Measurements from ENCODE around the gene SNAPC1. TPM values are rescaled to one million over a fixed set of nuclear protein-coding genes. Genes with fewer than 3 reads are reported as not detected.

SNAPC1 gene
- total and polyA plus RNA-seq, 9 of the 15 experiments (the other 6 are each of a cell fraction or from before 2014, with no cell fraction given), result 3.7 to 9.0 (median 7.9) TPM

GRCh38 chr14:61811882-61812346 lies 49.7 kb downstream of the SNAPC1 start:
- FAIRE-seq (no peak), DNase-seq (ENCODE audit: extremely low read depth in 1 of 4, low spot score in 3 of 4) (no peak), ATAC-seq (no peak)
- no peaks in the 10 kb centered on the region for H3K9me1 ChIP-seq (ENCODE audit: control insufficient read depth, insufficient read depth, low read length)
- no TSS peak for BruUV-seq (replicated peaks)
- intact Hi-C loops (cut with micrococcal nuclease), result no loop called here
- H3K9ac ChIP-seq (ENCODE audit: insufficient read depth in 1 of 2, low read depth in 2 of 2, low read length in 2 of 2), result no peak overlapping the region
- no peak overlapping the region for H3K27ac ChIP-seq (ENCODE audit: extremely low read depth, low read depth, low read length)
- no peaks in the 10 kb centered on the region for H3K79me2 ChIP-seq (ENCODE audit: control insufficient read depth, insufficient read depth, low read length)
- H3K9me3 ChIP-seq (replicated peaks; ENCODE audit: control insufficient read depth, insufficient read depth, low read depth, low read length), result no peaks in the 10 kb centered on the region
- peaks cover 0 to 6% of the 10 kb centered on the region in 2 experiments; a peak in 2 of 5 replicates for H3K4me1 ChIP-seq (replicated peaks in 1 of 2; ENCODE audit: control insufficient read depth in 2 of 2, insufficient read depth in 2 of 2, low read length in 2 of 2)
- peaks cover 16 to 18% of the 10 kb centered on the region in 2 experiments for H3K27me3 ChIP-seq (ENCODE audit: control insufficient read depth in 2 of 2, insufficient read depth in 2 of 2, low read length in 2 of 2)
- ChIA-PET POLR2A (no interaction called here), CTCF (ENCODE audit: low intra/inter-chr PET ratio) (no interaction called here)
- in situ Hi-C loops (cut with MboI), result no loop called here
- H2AFZ ChIP-seq (ENCODE audit: low read depth, low read length), result no peak overlapping the region
- no peak overlapping the region for H3K4me2 ChIP-seq (ENCODE audit: insufficient read depth, low read length)
- no peaks in the 10 kb centered on the region for H3K36me3 ChIP-seq (ENCODE audit: control insufficient read depth, insufficient read depth, low read length)
- H4K20me1 ChIP-seq (replicated peaks; ENCODE audit: control insufficient read depth, insufficient read depth, low read length), result no peaks in the 10 kb centered on the region; the same call in 1 of the 2 replicates
- H3K4me3 ChIP-seq, result no peak overlapping the region
- 52% methylated on average over 12 of the region's 15 CpGs for WGBS (ENCODE audit: insufficient coverage, low coverage, missing lambda C conversion rate)
- TF ChIP-seq ZNF780A (CRISPR knock-in tag; IDR thresholded peaks at IDR 0.05), result no peak
- no peak for TF ChIP-seq BHLHE40 (IDR thresholded peaks at IDR 0.05; ENCODE audit: low read length)
- no peak for TF ChIP-seq ZNF707 (CRISPR knock-in tag; conservative IDR thresholded peaks at IDR 0.05)
- no peak for TF ChIP-seq ZNF407 (IDR thresholded peaks at IDR 0.05; ENCODE audit: low read depth)
- no peak for TF ChIP-seq CUX1 (CRISPR knock-in tag; IDR thresholded peaks at IDR 0.05)
- no peak for TF ChIP-seq XRCC3 (IDR thresholded peaks at IDR 0.05)
- TF ChIP-seq ESRRA (IDR thresholded peaks at IDR 0.05; ENCODE audit: borderline replicate concordance, low read depth), result no peak
- TF ChIP-seq IRF9 (tag; IDR thresholded peaks at IDR 0.05), result no peak

Data from K562 (cell line).